Thymus (tissue), 11 donors: ENCODE measurements around the gene USP2. TPM values are rescaled to one million over a fixed set of nuclear protein-coding genes. Genes with fewer than 3 reads are reported as not detected.

Experiments used
- DNase-seq, 9 donors: peaks; one replicate each; pipeline ENCODE4 v3.0.0-alpha.2; 2013; ENCODE audit warnings: low spot score in 9 of 9, low read depth in 6 of 9, missing footprints in 1 of 9
- H3K27ac ChIP-seq, 2 donors: one replicate each; pipeline ENCODE4 v1.5.1; 2013; ENCODE audit warnings: control low read depth in 1 of 2, low read depth in 1 of 2, low read length in 1 of 2, mild to moderate bottlenecking in 1 of 2, moderate library complexity in 1 of 2
- H3K27me3 ChIP-seq, 2 donors: one replicate each; pipeline ENCODE4 v1.5.1; 2013; ENCODE audit warnings: low read length in 1 of 2; ENCODE audit not compliant: control insufficient read depth in 2 of 2, insufficient read depth in 1 of 2
- H3K36me3 ChIP-seq, 2 donors: one replicate each; pipeline ENCODE4 v1.5.1; 2013; ENCODE audit warnings: low read length in 1 of 2, mild to moderate bottlenecking in 1 of 2, moderate library complexity in 1 of 2; ENCODE audit not compliant: control insufficient read depth in 2 of 2, insufficient read depth in 2 of 2
- H3K4me1 ChIP-seq, 2 donors: one replicate each; pipeline ENCODE4 v1.5.1; 2013; ENCODE audit warnings: low read length in 2 of 2; ENCODE audit not compliant: control insufficient read depth in 2 of 2, insufficient read depth in 2 of 2
- H3K4me3 ChIP-seq, 2 donors: one replicate each; pipeline ENCODE4 v1.5.1; 2013; ENCODE audit warnings: low read length in 2 of 2, control low read depth in 1 of 2, mild to moderate bottlenecking in 1 of 2
- H3K9me3 ChIP-seq, 2 donors: one replicate each; pipeline ENCODE4 v1.5.1; 2013; ENCODE audit warnings: low read length in 1 of 2, mild to moderate bottlenecking in 1 of 2; ENCODE audit not compliant: control insufficient read depth in 2 of 2, insufficient read depth in 1 of 2
- WGBS: extraction: QIAGEN DNeasy Blood & Tissue Kit; methylation state at CpG from one replicate; pipeline ENCODE4 v1.1.7; 2013; 5-methylcytosine and 5-hydroxymethylcytosine counted together
- polyA plus RNA-seq: library from polyadenylated mRNA; stranded (reverse); fragments of 200-250 nt; gene quantifications from one replicate; pipeline ENCODE4 v1.2.3, GENCODE V29; 2013
- total RNA-seq: library from RNA; stranded (reverse); fragments of 120-200 nt; gene quantifications from one replicate; pipeline ENCODE4 v1.2.4, GENCODE V29; 2013
- donor health status: healthy.

USP2 gene
- total and polyA plus RNA-seq, 2 donors = 0.19 to 1.2 TPM

- Histone ChIP-seq H3K4me1 (peaks cover 0 to 9% of the 10 kb centered on the region in 2 donors), H3K27ac (no peak overlapping the region), H3K4me3 (no peak overlapping the region), H3K36me3 (no peaks in the 10 kb centered on the region), H3K27me3 (peaks cover 4 to 58% of the 10 kb centered on the region in 2 donors), H3K9me3 (no peaks in the 10 kb centered on the region)
- WGBS = 85% methylated on average over 9 of the region's 9 CpGs
- DNase-seq = no peak
Observed at GRCh38 chr11:119355091-119355843, 26.2 kb downstream of the USP2 start.

DNA sequence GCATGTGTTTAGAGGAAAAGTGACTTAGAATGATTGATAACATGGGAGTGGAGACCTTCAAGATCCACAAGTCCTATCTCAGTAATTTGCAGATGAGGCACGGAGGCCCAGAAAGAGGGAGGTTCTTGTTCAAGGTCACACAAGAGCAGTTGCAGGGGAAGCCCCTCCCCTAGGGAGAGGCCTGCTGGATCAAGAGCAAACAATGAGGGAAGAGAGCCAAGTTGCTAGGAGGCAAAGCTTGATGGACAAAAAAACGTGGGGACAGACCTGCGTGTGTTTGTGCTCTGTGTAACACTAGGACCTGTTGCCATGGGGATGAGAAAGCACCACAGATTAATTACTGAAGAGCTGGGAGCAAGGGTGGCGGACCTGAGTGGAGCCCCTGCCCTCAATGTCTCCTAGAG lies 28.6 kb downstream of the USP2 start:
- Histone ChIP-seq H3K27ac (no peak overlapping the region), H3K9me3 (no peaks in the 10 kb centered on the region), H3K4me3 (no peak overlapping the region), H3K4me1 (peaks cover 0 to 9% of the 10 kb centered on the region in 2 donors), H3K27me3 (peaks cover 2 to 54% of the 10 kb centered on the region in 2 donors), H3K36me3 (no peaks in the 10 kb centered on the region)
- WGBS = 81% methylated on average over 4 of the region's 4 CpGs
- no peak for DNase-seq

- peaks cover 0 to 4% of the 10 kb centered on the region in 2 donors for H3K4me1 ChIP-seq
- WGBS = 50% methylated on average over 2 of the region's 2 CpGs
Observed at GRCh38 chr11:119351232-119351631, 30.3 kb downstream of the USP2 start.

GRCh38 chr11:119350302-119350701 lies 31.2 kb downstream of the USP2 start:
- WGBS = 68% methylated on average over 6 of the region's 6 CpGs
- peaks cover 0 to 50% of the 10 kb centered on the region in 2 donors for H3K27me3 ChIP-seq
- DNase-seq = no peak
- H3K36me3 ChIP-seq = no peaks in the 10 kb centered on the region
- H3K27ac ChIP-seq = no peak overlapping the region
- no peak overlapping the region for H3K4me3 ChIP-seq
- H3K4me1 ChIP-seq = no peaks in the 10 kb centered on the region
- no peaks in the 10 kb centered on the region for H3K9me3 ChIP-seq

More at GRCh38 chr11:119351232-119351631, 30.3 kb downstream of the USP2 start:
- no peak for DNase-seq
- Histone ChIP-seq H3K36me3 (no peaks in the 10 kb centered on the region), H3K9me3 (no peaks in the 10 kb centered on the region), H3K4me3 (no peak overlapping the region), H3K27ac (no peak overlapping the region), H3K27me3 (peaks cover 2 to 51% of the 10 kb centered on the region in 2 donors)

- Histone ChIP-seq H3K27me3 (peaks cover 8 to 60% of the 10 kb centered on the region in 2 donors), H3K4me3 (no peak overlapping the region), H3K9me3 (no peaks in the 10 kb centered on the region), H3K36me3 (no peaks in the 10 kb centered on the region), H3K4me1 (no peaks in the 10 kb centered on the region), H3K27ac (no peak overlapping the region)
- 88% methylated on average over 16 of the region's 16 CpGs for WGBS
- DNase-seq = no peak
Observed at GRCh38 chr11:119347940-119348605, 33.4 kb downstream of the USP2 start.

DNA sequence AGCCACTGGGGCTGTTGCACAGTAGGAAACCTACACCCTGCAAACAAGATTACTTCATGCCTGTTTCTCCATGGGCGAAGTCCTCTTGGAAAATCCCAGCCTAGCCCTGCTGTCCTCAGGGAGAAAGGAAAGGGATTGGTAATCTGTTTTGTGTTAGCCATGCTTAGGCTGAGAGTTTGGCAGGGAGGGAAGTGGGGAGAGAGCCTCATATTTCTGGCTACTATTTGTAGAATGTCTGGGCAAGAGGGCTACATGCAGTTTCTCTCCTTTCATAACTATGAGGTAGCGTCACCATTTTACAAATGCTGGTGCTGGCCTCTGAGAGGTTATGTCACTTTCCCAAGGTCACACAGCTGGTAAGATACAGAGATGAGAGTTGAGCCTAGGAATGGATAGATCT lies 34.2 kb downstream of the USP2 start:
- no peak for DNase-seq
- peak overlapping the region in 1 of 2 donors; percentile 11 for H3K27ac ChIP-seq

GRCh38 chr11:119346605-119347004 lies 34.9 kb downstream of the USP2 start, which contains the start of gene MFRP:
TSS of gene MFRP (minus strand) at chr11:119346705. CDS start at chr11:119346513, 192 bp downstream.
- Histone ChIP-seq H3K27ac (peak within 1 kb of the TSS in 1 of 2 donors; percentile 11), H3K4me3 (no peak within 1 kb of the TSS), H3K36me3 (no peaks in the 10 kb centered on the region), H3K9me3 (peaks cover 0 to 2% of the 10 kb centered on the region in 2 donors), H3K27me3 (peaks cover 23 to 67% of the 10 kb centered on the region in 2 donors), H3K4me1 (peaks cover 0 to 2% of the 10 kb centered on the region in 2 donors)
- DNase-seq = no peak
- WGBS = 85% methylated on average over 6 of the region's 6 CpGs

More for the DNA sequence above, 34.2 kb downstream of the USP2 start:
- Histone ChIP-seq H3K4me3 (no peak overlapping the region), H3K4me1 (no peaks in the 10 kb centered on the region), H3K9me3 (no peaks in the 10 kb centered on the region), H3K36me3 (no peaks in the 10 kb centered on the region), H3K27me3 (peaks cover 16 to 64% of the 10 kb centered on the region in 2 donors)
- 96% methylated on average over 2 of the region's 2 CpGs for WGBS

GRCh38 chr11:119345685-119346084 lies 35.8 kb downstream of the USP2 start:
- DNase-seq = no peak
- Histone ChIP-seq H3K4me3 (no peak overlapping the region), H3K9me3 (peaks cover 2 to 5% of the 10 kb centered on the region in 2 donors), H3K36me3 (no peaks in the 10 kb centered on the region), H3K27me3 (peaks cover 32 to 74% of the 10 kb centered on the region in 2 donors), H3K27ac (no peak overlapping the region), H3K4me1 (peaks cover 0 to 11% of the 10 kb centered on the region in 2 donors)
- WGBS = 92% methylated on average over 12 of the region's 12 CpGs
